K562 (cell line): ENCODE data around the gene PLA2G2E. TPM values are rescaled to one million over a fixed set of nuclear protein-coding genes. Genes with fewer than 3 reads are reported as not detected.

Experiments
- ATAC-seq: fragments of 200-7000 bp; cut with Tn5 transposase; 3 replicates; pipeline ENCODE4 v1.9.1; 2020; ENCODE audit warnings: moderate library complexity
- BruUV-seq: library from RNA; stranded (reverse); fragments of 400-500 nt; replicated peaks from 2 replicates; lab custom pipeline; 2021; lab: Mats Ljungman, UMichigan
- CTCF ChIA-PET: fragments of 300-600 bp; formaldehyde crosslinking; extraction: SDS; loops from one replicate; lab custom pipeline; 2021; ENCODE audit warnings: low intra/inter-chr PET ratio; lab: Yijun Ruan, JAX
- POLR2A ChIA-PET: fragments of 300-600, 350-650 bp; sonication (Branson Sonifier 250); formaldehyde crosslinking; extraction: SDS; loops from one replicate; lab custom pipeline; 2021; ENCODE audit warnings: antibody characterized with exemption, inconsistent platforms; lab: Yijun Ruan, JAX
- DNase-seq, 4 experiments: peaks; one replicate each; pipeline versions ENCODE4 v3.0.0 to v3.0.0-alpha.2; 2011 to 2018; ENCODE audit warnings: low spot score in 3 of 4, mixed read lengths in 3 of 4; ENCODE audit errors: extremely low read depth in 1 of 4
- FAIRE-seq: peaks from 2 replicates; lab custom pipeline; 2011; peaks lifted over from hg19 to GRCh38; lab: Jason Lieb, UNC
- H2AFZ ChIP-seq: 2 replicates; pipeline ENCODE4 v1.6.0; 2011; ENCODE audit warnings: low read depth, low read length, control low read depth, inconsistent platforms
- H3K27ac ChIP-seq: fragments of 200-600 bp; 3 replicates; pipeline ENCODE4 v1.8.0; 2011; ENCODE audit warnings: low read depth, mild to moderate bottlenecking, control low read depth, inconsistent platforms, low read length, moderate library complexity, mixed read lengths; ENCODE audit errors: extremely low read depth
- H3K27me3 ChIP-seq, 2 experiments: fragments of 300-600 bp in 1 of 2; 2 replicates in 1 of 2; 3 replicates in 1 of 2; pipeline versions ENCODE4 v1.6.0 to v1.8.0; 2011; ENCODE audit warnings: inconsistent platforms in 2 of 2, low read length in 2 of 2, mild to moderate bottlenecking in 1 of 2, mixed read lengths in 1 of 2, moderate library complexity in 1 of 2; ENCODE audit not compliant: control insufficient read depth in 2 of 2, insufficient read depth in 2 of 2
- H3K36me3 ChIP-seq: fragments of 300-600 bp; 3 replicates; pipeline ENCODE4 v1.8.0; 2011; ENCODE audit warnings: mild to moderate bottlenecking, low read length, inconsistent platforms; ENCODE audit not compliant: control insufficient read depth, insufficient read depth
- H3K4me1 ChIP-seq, 2 experiments: fragments of 200-600 bp in 1 of 2; replicated peaks in 1 of 2; 2 replicates in 1 of 2; 3 replicates in 1 of 2; pipeline versions ENCODE4 v1.5.1 to v1.8.0; 2011; ENCODE audit warnings: inconsistent platforms in 2 of 2, low read length in 2 of 2, mild to moderate bottlenecking in 1 of 2, mixed read lengths in 1 of 2, moderate library complexity in 1 of 2; ENCODE audit not compliant: control insufficient read depth in 2 of 2, insufficient read depth in 2 of 2
- H3K4me2 ChIP-seq: 2 replicates; pipeline ENCODE4 v1.6.1; 2011; ENCODE audit warnings: low read length, control low read depth, inconsistent platforms, mixed read lengths; ENCODE audit not compliant: insufficient read depth
- H3K4me3 ChIP-seq: fragments of 200-600 bp; sonication (generic), shearing (Covaris generic); 2 replicates; pipeline ENCODE4 v1.5.1; 2016; ENCODE audit warnings: control low read depth, inconsistent platforms
- H3K79me2 ChIP-seq: fragments of 200-600 bp; 3 replicates; pipeline ENCODE4 v1.8.0; 2011; ENCODE audit warnings: low read length, inconsistent platforms; ENCODE audit not compliant: control insufficient read depth, insufficient read depth
- H3K9ac ChIP-seq, 2 experiments: 2 replicates each; pipeline versions ENCODE4 v1.6.0 to v1.6.1; 2011; ENCODE audit warnings: low read depth in 2 of 2, low read length in 2 of 2, control low read depth in 1 of 2, inconsistent platforms in 1 of 2, mild to moderate bottlenecking in 1 of 2, mixed read lengths in 1 of 2; ENCODE audit not compliant: insufficient read depth in 1 of 2
- H3K9me1 ChIP-seq: one replicate; pipeline ENCODE4 v1.6.0; 2011; ENCODE audit warnings: inconsistent platforms, mild to moderate bottlenecking, low read length, moderate library complexity; ENCODE audit not compliant: control insufficient read depth, insufficient read depth
- H3K9me3 ChIP-seq: replicated peaks from 2 replicates; pipeline ENCODE4 v1.5.1; 2011; ENCODE audit warnings: low read depth, low read length, inconsistent platforms; ENCODE audit not compliant: control insufficient read depth, insufficient read depth
- H4K20me1 ChIP-seq: replicated peaks from 2 replicates; pipeline ENCODE4 v1.6.1; 2011; ENCODE audit warnings: low read length, inconsistent platforms, mixed read lengths; ENCODE audit not compliant: control insufficient read depth, insufficient read depth
- ATF1 ChIP-seq, 2 experiments: fragments of 450-650 bp in 1 of 2; IDR thresholded peaks; 2 replicates each; pipeline ENCODE4 v1.6.1; 2016; ENCODE audit warnings: missing compliant biosample characterization in 1 of 2, missing genetic modification characterization in 1 of 2
- BCLAF1 ChIP-seq, 2 experiments: fragments of 450-650 bp in 1 of 2; IDR thresholded peaks; 2 replicates each; pipeline ENCODE4 v1.6.1; 2011 to 2017; ENCODE audit warnings: low read depth in 2 of 2, antibody characterized with exemption in 1 of 2, borderline replicate concordance in 1 of 2, low read length in 1 of 2, mild to moderate bottlenecking in 1 of 2, mixed read lengths in 1 of 2; ENCODE audit not compliant: control insufficient read depth in 1 of 2
- FOXO4 ChIP-seq: fragments of 450-650 bp; formaldehyde crosslinking; IDR thresholded peaks from 2 replicates; pipeline ENCODE4 v1.4.0; 2020; ENCODE audit warnings: mild to moderate bottlenecking, moderate library complexity
- HDAC2 ChIP-seq: fragments of 450-650 bp; IDR thresholded peaks from 2 replicates; pipeline ENCODE4 v1.6.1; 2016; ENCODE audit warnings: mild to moderate bottlenecking
- HIVEP1 ChIP-seq: fragments of 250-450 bp; sonication (Bioruptor Pico); IDR thresholded peaks from 2 replicates; pipeline ENCODE4 v1.4.0; 2020; ENCODE audit warnings: mild to moderate bottlenecking
- LCOR ChIP-seq: sonication (generic); formaldehyde crosslinking; IDR thresholded peaks from 2 replicates; pipeline ENCODE4 v1.8.0; 2022; ENCODE audit warnings: mild to moderate bottlenecking, missing genetic modification reagents
- NR4A1 ChIP-seq, 2 experiments: fragments of 250-450 bp in 1 of 2; fragments of 450-650 bp in 1 of 2; sonication (Bioruptor Pico) in 1 of 2; IDR thresholded peaks; 2 replicates each; pipeline versions ENCODE4 v1.4.0 to v1.6.1; 2016 to 2020; ENCODE audit warnings: mild to moderate bottlenecking in 2 of 2, missing compliant biosample characterization in 1 of 2, missing genetic modification characterization in 1 of 2, moderate library complexity in 1 of 2
- PTBP1 ChIP-seq: fragments of 200-400 bp; formaldehyde crosslinking; IDR thresholded peaks from 2 replicates; pipeline ENCODE4 v1.6.1; 2017; ENCODE audit warnings: low read depth, low read length
- PTRF ChIP-seq: fragments of 450-650 bp; IDR thresholded peaks from 2 replicates; pipeline ENCODE4 v1.6.1; 2016; ENCODE audit warnings: mild to moderate bottlenecking, missing genetic modification characterization, missing compliant biosample characterization
- TBL1XR1 ChIP-seq, 2 experiments: IDR thresholded peaks; 2 replicates each; pipeline ENCODE4 v1.6.1; 2012; ENCODE audit warnings: improper control_type of control experiment in 2 of 2, low read length in 2 of 2, mild to moderate bottlenecking in 1 of 2
- ZNF316 ChIP-seq: fragments of 450-650 bp; IDR thresholded peaks from 2 replicates; pipeline ENCODE4 v1.6.1; 2016
- ZNF583 ChIP-seq: fragments of 250-450 bp; sonication (Bioruptor Pico); IDR thresholded peaks from 2 replicates; pipeline ENCODE4 v1.4.0; 2020
- WGBS: fragments of 100-300 bp; shearing (Covaris generic); methylation state at CpG from one replicate; pipeline ENCODE4 v1.1.6; 2016; ENCODE audit warnings: low coverage, mixed read lengths; ENCODE audit not compliant: insufficient coverage; ENCODE audit errors: missing lambda C conversion rate; 5-methylcytosine and 5-hydroxymethylcytosine counted together
- in situ Hi-C: fragments of 300-500 bp; cut with MboI; formaldehyde crosslinking; loops from 4 replicates; pipeline ENCODE4 v1.15.0; 2018; ENCODE audit warnings: inconsistent platforms, mixed read lengths
- intact Hi-C: fragments of 100-400 bp; cut with micrococcal nuclease; formaldehyde crosslinking; loops from 2 replicates; pipeline ENCODE4 v1.14.2; 2022
- polyA plus RNA-seq, 8 experiments: library from polyadenylated mRNA; depleted of rRNA in 4 of 8; stranded (reverse) in 5 of 8; unstranded in 3 of 8; fragments of >200 nt; fragmentation: Nextera tagmentation in 2 of 8; fragmentation: Illumina TruSeq in 1 of 8; extraction: Ambion mirVana in 2 of 8; extraction: Trizol in 1 of 8; gene quantifications; 2 replicates each; pipeline versions ENCODE4 v1.2.1 to v1.2.3, GENCODE V29; 2011 to 2014; ENCODE audit warnings: inconsistent platforms in 1 of 8, missing spikeins in 1 of 8
- total RNA-seq, 7 experiments: library from RNA; depleted of rRNA in 6 of 7; stranded (reverse); fragments of >200 nt in 6 of 7; fragmentation: Illumina TruSeq in 2 of 7; extraction: Trizol in 2 of 7; gene quantifications; 2 replicates each; pipeline versions ENCODE4 v1.2.1 to v1.2.3, GENCODE V29; 2011 to 2021; ENCODE audit warnings: low replicate concordance in 1 of 7
- TF ChIP-seq, protein P1 (sequence below): fragments of 450-650 bp; IDR thresholded peaks from 2 replicates; pipeline ENCODE4 v1.6.1; 2016; ENCODE audit warnings: low read depth, mild to moderate bottlenecking, moderate library complexity
- TF ChIP-seq, protein P2 (sequence below): fragments of 250-450 bp; sonication (Bioruptor Pico); IDR thresholded peaks from 2 replicates; pipeline ENCODE4 v1.4.0; 2020

Gene PLA2G2E
- total and polyA plus RNA-seq, 9 of the 15 experiments (the other 6 are each of a cell fraction or from before 2014, with no cell fraction given), result not detected

DNA sequence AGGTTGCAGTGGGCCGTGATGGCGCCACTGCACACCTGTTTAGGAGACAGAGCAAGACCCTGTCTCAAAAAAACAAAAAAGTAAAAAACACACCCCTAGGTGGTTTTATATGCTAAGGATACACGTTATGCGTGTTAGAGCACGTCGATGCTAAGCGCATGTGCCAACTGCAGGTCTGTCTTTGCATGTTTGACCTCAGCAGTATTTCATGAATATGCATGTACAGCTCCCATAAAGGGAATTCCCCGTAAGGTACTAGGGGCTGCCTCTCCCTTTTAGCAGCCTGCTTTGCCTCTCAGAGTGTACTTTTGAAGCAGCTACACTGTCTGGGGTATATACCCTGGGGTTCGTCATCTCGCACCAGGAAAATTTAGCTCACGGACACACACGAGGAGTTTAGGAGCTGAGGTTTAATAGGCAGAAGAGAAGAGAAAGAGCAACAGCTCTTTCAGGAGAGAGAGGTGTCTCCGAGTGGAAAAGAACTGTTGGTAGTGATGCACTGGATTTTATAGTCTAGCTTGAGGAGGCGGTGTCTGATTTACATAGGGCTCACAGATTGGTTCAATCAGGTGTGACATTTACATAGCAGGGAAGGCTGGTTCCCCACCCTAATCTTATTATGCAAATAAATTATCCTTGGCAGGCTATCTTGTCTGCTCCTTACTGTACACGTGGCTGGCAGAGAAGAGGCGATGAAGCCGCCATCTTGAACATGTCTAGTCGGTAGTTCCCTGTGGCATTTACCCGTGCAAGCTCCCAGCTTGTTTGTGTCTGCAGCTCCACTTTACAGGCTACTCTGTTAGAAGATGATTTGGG, 45.4 kb downstream of the PLA2G2E start:
- ATAC-seq (peak; percentile 76), DNase-seq (peak in 2 of 4 experiments; percentile 68 to 86), FAIRE-seq (peak; percentile 91)
- Histone ChIP-seq H3K27ac (peak overlapping the region; percentile 61), H3K36me3 (no peaks in the 10 kb centered on the region), H3K9ac (no peak overlapping the region), H3K9me3 (no peaks in the 10 kb centered on the region), H3K9me1 (peaks cover 2% of the 10 kb centered on the region), H3K4me1 (peaks cover 8 to 12% of the 10 kb centered on the region in 2 experiments; a peak in 4 of 5 replicates), H3K4me3 (no peak overlapping the region), H4K20me1 (no peaks in the 10 kb centered on the region), H2AFZ (peak overlapping the region; percentile 82), H3K79me2 (peaks cover 9% of the 10 kb centered on the region), H3K4me2 (peak overlapping the region; percentile 34), H3K27me3 (peaks cover 0 to 11% of the 10 kb centered on the region in 2 experiments; a peak in 1 of 5 replicates)
- ChIA-PET POLR2A (interaction anchor here (0.6 to 1.9 kb wide), 11 partner anchors 8 to 788 kb away, joined by 3 to 6 read pairs (median 4); no protein-coding TSS in a partner anchor), CTCF (no interaction called here)
- in situ Hi-C loops, result no loop called here
- intact Hi-C loops, result no loop called here
- no TSS peak for BruUV-seq
- WGBS, result 30% methylated on average over 19 of the region's 19 CpGs
- TF ChIP-seq PTRF (tag) (0 out of 2 replicates have a peak, but pooled peaks have one; percentile 22), HIVEP1 (peak; percentile 74), PTBP1 (no peak), NR4A1 (CRISPR knock-in tag; IDR thresholded peaks at IDR 0.05) (no peak), NR4A1 (tag; IDR thresholded peaks at IDR 0.05) (0 out of 2 replicates have a peak, but pooled peaks have one; percentile 81), FOXO4 (no peak), ATF1 (CRISPR knock-in tag; IDR thresholded peaks at IDR 0.05) (no peak), ATF1 (tag; IDR thresholded peaks at IDR 0.05) (peak; percentile 65; the same call in 1 of the 2 replicates), HDAC2 (0 out of 2 replicates have a peak, but pooled peaks have one; percentile 41), LCOR (CRISPR knock-in tag) (0 out of 2 replicates have a peak, but pooled peaks have one; percentile 23), TBL1XR1 (IDR thresholded peaks at IDR 0.05; ENCODE audit: low read length in 2 of 2) (no peak), ZNF316 (no peak), ZNF583 (CRISPR knock-in tag) (peak; percentile 79), BCLAF1 (IDR thresholded peaks at IDR 0.05; ENCODE audit: borderline replicate concordance in 1 of 2, control insufficient read depth in 1 of 2, low read depth in 2 of 2, low read length in 1 of 2) (peak in 1 of 2 experiments; percentile 89; a peak in 1 of 4 replicates)
- TF ChIP-seq, protein P1, sequence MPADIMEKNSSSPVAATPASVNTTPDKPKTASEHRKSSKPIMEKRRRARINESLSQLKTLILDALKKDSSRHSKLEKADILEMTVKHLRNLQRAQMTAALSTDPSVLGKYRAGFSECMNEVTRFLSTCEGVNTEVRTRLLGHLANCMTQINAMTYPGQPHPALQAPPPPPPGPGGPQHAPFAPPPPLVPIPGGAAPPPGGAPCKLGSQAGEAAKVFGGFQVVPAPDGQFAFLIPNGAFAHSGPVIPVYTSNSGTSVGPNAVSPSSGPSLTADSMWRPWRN, result no peak
- TF ChIP-seq, protein P2, sequence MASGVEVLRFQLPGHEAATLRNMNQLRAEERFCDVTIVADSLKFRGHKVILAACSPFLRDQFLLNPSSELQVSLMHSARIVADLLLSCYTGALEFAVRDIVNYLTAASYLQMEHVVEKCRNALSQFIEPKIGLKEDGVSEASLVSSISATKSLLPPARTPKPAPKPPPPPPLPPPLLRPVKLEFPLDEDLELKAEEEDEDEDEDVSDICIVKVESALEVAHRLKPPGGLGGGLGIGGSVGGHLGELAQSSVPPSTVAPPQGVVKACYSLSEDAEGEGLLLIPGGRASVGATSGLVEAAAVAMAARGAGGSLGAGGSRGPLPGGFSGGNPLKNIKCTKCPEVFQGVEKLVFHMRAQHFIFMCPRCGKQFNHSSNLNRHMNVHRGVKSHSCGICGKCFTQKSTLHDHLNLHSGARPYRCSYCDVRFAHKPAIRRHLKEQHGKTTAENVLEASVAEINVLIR (CRISPR knock-in tag), result no peak
